ENCODE measurements around the gene CENPC. TPM values are rescaled to one million over a fixed set of nuclear protein-coding genes. Genes with fewer than 3 reads are reported as not detected.

The CENPC gene
- total and polyA plus RNA-seq, 2 donors (not counting 3 experiments of a cell fraction or from before 2014, with no cell fraction given) = 3.6 to 26.4 TPM

DNA sequence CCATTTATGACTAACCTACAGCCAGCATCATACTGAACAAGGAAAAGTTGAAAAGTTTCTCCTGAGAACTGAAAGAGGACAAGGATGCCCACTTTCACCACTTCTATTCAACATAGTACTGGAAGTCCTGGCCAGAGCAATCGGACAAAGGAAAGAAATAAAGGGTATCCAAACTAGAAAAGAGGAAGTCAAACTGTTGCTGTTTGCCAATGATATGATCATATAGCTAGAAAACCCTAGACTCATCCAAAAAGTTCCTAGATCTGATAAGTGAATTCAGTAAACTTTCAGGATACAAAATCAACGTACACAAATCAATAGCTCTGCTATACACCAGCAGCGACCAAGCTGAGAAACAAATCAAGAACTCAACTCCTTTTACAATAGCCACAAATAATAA is 64.5 kb downstream of the CENPC start:
- intact Hi-C loops (cut with micrococcal nuclease) (no loop called here), dilution Hi-C loops (cut with MboI; ENCODE audit: extremely low pct_ligation_motif_present, low sequenced_read_pairs) (no loop called here)
- Histone ChIP-seq H3K4me2 (ENCODE audit: insufficient read depth, low read length) (no peak overlapping the region), H3K4me1 (ENCODE audit: control insufficient read depth, extremely low read depth, insufficient read depth, low read length) (no peaks in the 10 kb centered on the region), H3K9ac (replicated peaks; ENCODE audit: extremely low read depth, insufficient read depth, low read length) (no peak overlapping the region), H2AFZ (ENCODE audit: low read depth, low read length) (no peak overlapping the region), H3K27me3 (ENCODE audit: control insufficient read depth in 2 of 2, insufficient read depth in 2 of 2, low read length in 2 of 2) (no peaks in the 10 kb centered on the region), H3K4me3 (replicated peaks in 1 of 3; ENCODE audit: insufficient read depth in 1 of 3, low read depth in 1 of 3, low read length in 3 of 3) (no peak overlapping the region), H3K9me3 (replicated peaks; ENCODE audit: control insufficient read depth, insufficient read depth, low read length) (no peaks in the 10 kb centered on the region), H3K27ac (ENCODE audit: insufficient read depth, low read depth, low read length) (no peak overlapping the region), H3K9me1 (replicated peaks; ENCODE audit: control insufficient read depth, extremely low read depth, insufficient read depth, low read length) (no peaks in the 10 kb centered on the region), H3K36me3 (ENCODE audit: control insufficient read depth in 2 of 2, extremely low read depth in 1 of 2, insufficient read depth in 2 of 2, low read length in 2 of 2) (peaks cover 2 to 4% of the 10 kb centered on the region in 2 experiments), H3K79me2 (ENCODE audit: control insufficient read depth, insufficient read depth, low read length) (peaks cover 26% of the 10 kb centered on the region), H4K20me1 (replicated peaks; ENCODE audit: control insufficient read depth, extremely low read depth, insufficient read depth, low read length) (no peaks in the 10 kb centered on the region)
- FAIRE-seq (no peak), DNase-seq (ENCODE audit: low read depth, low spot score) (no peak)
- BruUV-seq (replicated peaks) = no TSS peak
- TF ChIP-seq JUN (IDR thresholded peaks at IDR 0.05; ENCODE audit: borderline replicate concordance, insufficient read depth, insufficient read length, low read depth) (no peak), MYC (IDR thresholded peaks at IDR 0.05; ENCODE audit: low read depth, low read length) (no peak), POLR2AphosphoS5 (IDR thresholded peaks at IDR 0.05; ENCODE audit: insufficient read depth, low read depth, low read length) (no peak), EZH2 (IDR thresholded peaks at IDR 0.05; ENCODE audit: borderline replicate concordance, low read depth, low read length, severe bottlenecking) (no peak), FOS (IDR thresholded peaks at IDR 0.05; ENCODE audit: borderline replicate concordance, insufficient read depth, low read length) (no peak), GATA2 (IDR thresholded peaks at IDR 0.05; ENCODE audit: insufficient read depth, insufficient read length, low read depth, low read length) (no peak), POLR2A (IDR thresholded peaks at IDR 0.05; ENCODE audit: low read depth, low read length) (no peak), CTCF (IDR thresholded peaks at IDR 0.05; ENCODE audit: extremely low read depth in 1 of 2, insufficient read depth in 1 of 2, low read depth in 1 of 2, low read length in 2 of 2) (no peak)
- TF ChIP-seq, protein P1, sequence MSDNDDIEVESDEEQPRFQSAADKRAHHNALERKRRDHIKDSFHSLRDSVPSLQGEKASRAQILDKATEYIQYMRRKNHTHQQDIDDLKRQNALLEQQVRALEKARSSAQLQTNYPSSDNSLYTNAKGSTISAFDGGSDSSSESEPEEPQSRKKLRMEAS (IDR thresholded peaks at IDR 0.05; ENCODE audit: insufficient read depth, insufficient read length) = no peak
- ChIA-PET CTCF (no interaction called here), POLR2A (no interaction called here)
